Measurements from ENCODE around the gene NOL11. TPM values are rescaled to one million over a fixed set of nuclear protein-coding genes. Genes with fewer than 3 reads are reported as not detected.

Gene NOL11
- total RNA-seq, 2 donors from 2014 or later = 46.1 to 75.4 TPM

Other genes with a start within 250 kb of the NOL11 start
- gene BPTF, start 107.6 kb downstream of the NOL11 start, total RNA-seq = 10 to 100 TPM; 73.7 to 86.4 TPM

Measured in activated T-helper 17 cell treated with anti-CD3 and anti-CD28 coated beads, Interleukin-2, amount 50 U/mL, for 72 hours (primary cell).